ENCODE data around the gene MANF. TPM values are rescaled to one million over a fixed set of nuclear protein-coding genes. Genes with fewer than 3 reads are reported as not detected.

Gene MANF
- total RNA-seq, 1 donor from 2014 or later = 37.6 TPM

- no peaks in the 10 kb centered on the region for H3K9me3 ChIP-seq (ENCODE audit: control insufficient read depth in 3 of 3, low read length in 3 of 3)
- H3K9ac ChIP-seq (ENCODE audit: low read depth in 1 of 3, low read length in 3 of 3) = no peak overlapping the region
- peaks cover 0 to 3% (median 0%) of the 10 kb centered on the region in 3 donors for H3K27me3 ChIP-seq (ENCODE audit: control insufficient read depth in 3 of 3, insufficient read depth in 3 of 3, low read length in 3 of 3)
- H3K4me1 ChIP-seq (ENCODE audit: control insufficient read depth in 3 of 3, insufficient read depth in 3 of 3, low read length in 3 of 3) = peaks cover 0 to 3% (median 0%) of the 10 kb centered on the region in 3 donors
- H3K36me3 ChIP-seq (ENCODE audit: control insufficient read depth in 3 of 3, insufficient read depth in 3 of 3, low read length in 3 of 3) = no peaks in the 10 kb centered on the region
- no peak overlapping the region for H3K27ac ChIP-seq (ENCODE audit: low read depth, low read length)
- no peak overlapping the region for H3K4me3 ChIP-seq (ENCODE audit: low read length in 3 of 3)
Measured at GRCh38 chr3:51371943-51372557, 13.0 kb upstream of the MANF start.

GRCh38 chr3:51373658-51374421, 11.3 kb upstream of the MANF start:
- Histone ChIP-seq H3K36me3 (ENCODE audit: control insufficient read depth in 3 of 3, insufficient read depth in 3 of 3, low read length in 3 of 3) (no peaks in the 10 kb centered on the region), H3K27ac (ENCODE audit: low read depth, low read length) (no peak overlapping the region), H3K9me3 (ENCODE audit: control insufficient read depth in 3 of 3, low read length in 3 of 3) (no peaks in the 10 kb centered on the region), H3K4me3 (ENCODE audit: low read length in 3 of 3) (no peak overlapping the region), H3K27me3 (ENCODE audit: control insufficient read depth in 3 of 3, insufficient read depth in 3 of 3, low read length in 3 of 3) (peaks cover 0 to 3% (median 0%) of the 10 kb centered on the region in 3 donors), H3K9ac (ENCODE audit: low read depth in 1 of 3, low read length in 3 of 3) (no peak overlapping the region), H3K4me1 (ENCODE audit: control insufficient read depth in 3 of 3, insufficient read depth in 3 of 3, low read length in 3 of 3) (peaks cover 0 to 3% (median 0%) of the 10 kb centered on the region in 3 donors)

- Histone ChIP-seq H3K27ac (ENCODE audit: low read depth, low read length) (no peak overlapping the region), H3K9ac (ENCODE audit: low read depth in 1 of 3, low read length in 3 of 3) (no peak overlapping the region), H3K4me3 (ENCODE audit: low read length in 3 of 3) (no peak overlapping the region), H3K4me1 (ENCODE audit: control insufficient read depth in 3 of 3, insufficient read depth in 3 of 3, low read length in 3 of 3) (peaks cover 0 to 3% (median 0%) of the 10 kb centered on the region in 3 donors), H3K36me3 (ENCODE audit: control insufficient read depth in 3 of 3, insufficient read depth in 3 of 3, low read length in 3 of 3) (no peaks in the 10 kb centered on the region), H3K27me3 (ENCODE audit: control insufficient read depth in 3 of 3, insufficient read depth in 3 of 3, low read length in 3 of 3) (peaks cover 0 to 3% (median 0%) of the 10 kb centered on the region in 3 donors), H3K9me3 (ENCODE audit: control insufficient read depth in 3 of 3, low read length in 3 of 3) (no peaks in the 10 kb centered on the region)
Measured at GRCh38 chr3:51374456-51374855, 10.6 kb upstream of the MANF start.

GRCh38 chr3:51375136-51375535, 10.0 kb upstream of the MANF start:
- H3K4me1 ChIP-seq (ENCODE audit: control insufficient read depth in 3 of 3, insufficient read depth in 3 of 3, low read length in 3 of 3) = peaks cover 0 to 3% (median 0%) of the 10 kb centered on the region in 3 donors
- no peaks in the 10 kb centered on the region for H3K36me3 ChIP-seq (ENCODE audit: control insufficient read depth in 3 of 3, insufficient read depth in 3 of 3, low read length in 3 of 3)
- no peak overlapping the region for H3K9ac ChIP-seq (ENCODE audit: low read depth in 1 of 3, low read length in 3 of 3)
- no peaks in the 10 kb centered on the region for H3K9me3 ChIP-seq (ENCODE audit: control insufficient read depth in 3 of 3, low read length in 3 of 3)
- H3K27ac ChIP-seq (ENCODE audit: low read depth, low read length) = no peak overlapping the region
- no peak overlapping the region for H3K4me3 ChIP-seq (ENCODE audit: low read length in 3 of 3)
- H3K27me3 ChIP-seq (ENCODE audit: control insufficient read depth in 3 of 3, insufficient read depth in 3 of 3, low read length in 3 of 3) = peaks cover 0 to 3% (median 0%) of the 10 kb centered on the region in 3 donors

GRCh38 chr3:51375571-51375970, 9.5 kb upstream of the MANF start:
- H3K27me3 ChIP-seq (ENCODE audit: control insufficient read depth in 3 of 3, insufficient read depth in 3 of 3, low read length in 3 of 3) = peaks cover 0 to 3% (median 0%) of the 10 kb centered on the region in 3 donors
- no peaks in the 10 kb centered on the region for H3K9me3 ChIP-seq (ENCODE audit: control insufficient read depth in 3 of 3, low read length in 3 of 3)
- peaks cover 0 to 3% (median 0%) of the 10 kb centered on the region in 3 donors for H3K4me1 ChIP-seq (ENCODE audit: control insufficient read depth in 3 of 3, insufficient read depth in 3 of 3, low read length in 3 of 3)
- no peaks in the 10 kb centered on the region for H3K36me3 ChIP-seq (ENCODE audit: control insufficient read depth in 3 of 3, insufficient read depth in 3 of 3, low read length in 3 of 3)
- H3K9ac ChIP-seq (ENCODE audit: low read depth in 1 of 3, low read length in 3 of 3) = no peak overlapping the region
- no peak overlapping the region for H3K4me3 ChIP-seq (ENCODE audit: low read length in 3 of 3)
- no peak overlapping the region for H3K27ac ChIP-seq (ENCODE audit: low read depth, low read length)

- Histone ChIP-seq H3K4me1 (ENCODE audit: control insufficient read depth in 3 of 3, insufficient read depth in 3 of 3, low read length in 3 of 3) (peaks cover 0 to 2% (median 0%) of the 10 kb centered on the region in 3 donors), H3K9ac (ENCODE audit: low read depth in 1 of 3, low read length in 3 of 3) (no peak overlapping the region), H3K27ac (ENCODE audit: low read depth, low read length) (no peak overlapping the region), H3K27me3 (ENCODE audit: control insufficient read depth in 3 of 3, insufficient read depth in 3 of 3, low read length in 3 of 3) (peaks cover 0 to 3% (median 0%) of the 10 kb centered on the region in 3 donors), H3K36me3 (ENCODE audit: control insufficient read depth in 3 of 3, insufficient read depth in 3 of 3, low read length in 3 of 3) (no peaks in the 10 kb centered on the region), H3K9me3 (ENCODE audit: control insufficient read depth in 3 of 3, low read length in 3 of 3) (no peaks in the 10 kb centered on the region), H3K4me3 (ENCODE audit: low read length in 3 of 3) (no peak overlapping the region)
Measured at GRCh38 chr3:51378065-51378464, 7.0 kb upstream of the MANF start.

GRCh38 chr3:51378726-51379125, 6.4 kb upstream of the MANF start:
- no peak overlapping the region for H3K9ac ChIP-seq (ENCODE audit: low read depth in 1 of 3, low read length in 3 of 3)
- H3K4me3 ChIP-seq (ENCODE audit: low read length in 3 of 3) = no peak overlapping the region
- H3K27ac ChIP-seq (ENCODE audit: low read depth, low read length) = no peak overlapping the region
- H3K9me3 ChIP-seq (ENCODE audit: control insufficient read depth in 3 of 3, low read length in 3 of 3) = no peaks in the 10 kb centered on the region
- H3K36me3 ChIP-seq (ENCODE audit: control insufficient read depth in 3 of 3, insufficient read depth in 3 of 3, low read length in 3 of 3) = no peaks in the 10 kb centered on the region
- no peaks in the 10 kb centered on the region for H3K27me3 ChIP-seq (ENCODE audit: control insufficient read depth in 3 of 3, insufficient read depth in 3 of 3, low read length in 3 of 3)
- peaks cover 0 to 1% (median under 1%) of the 10 kb centered on the region in 3 donors for H3K4me1 ChIP-seq (ENCODE audit: control insufficient read depth in 3 of 3, insufficient read depth in 3 of 3, low read length in 3 of 3)

GRCh38 chr3:51379301-51379700, 5.8 kb upstream of the MANF start:
- Histone ChIP-seq H3K4me1 (ENCODE audit: control insufficient read depth in 3 of 3, insufficient read depth in 3 of 3, low read length in 3 of 3) (peaks cover 6% of the 10 kb centered on the region in 3 donors), H3K4me3 (ENCODE audit: low read length in 3 of 3) (no peak overlapping the region), H3K36me3 (ENCODE audit: control insufficient read depth in 3 of 3, insufficient read depth in 3 of 3, low read length in 3 of 3) (no peaks in the 10 kb centered on the region), H3K9me3 (ENCODE audit: control insufficient read depth in 3 of 3, low read length in 3 of 3) (no peaks in the 10 kb centered on the region), H3K9ac (ENCODE audit: low read depth in 1 of 3, low read length in 3 of 3) (no peak overlapping the region), H3K27me3 (ENCODE audit: control insufficient read depth in 3 of 3, insufficient read depth in 3 of 3, low read length in 3 of 3) (no peaks in the 10 kb centered on the region), H3K27ac (ENCODE audit: low read depth, low read length) (no peak overlapping the region)

- Histone ChIP-seq H3K4me1 (ENCODE audit: control insufficient read depth in 3 of 3, insufficient read depth in 3 of 3, low read length in 3 of 3) (peaks cover 6 to 11% (median 6%) of the 10 kb centered on the region in 3 donors), H3K9me3 (ENCODE audit: control insufficient read depth in 3 of 3, low read length in 3 of 3) (no peaks in the 10 kb centered on the region), H3K9ac (ENCODE audit: low read depth in 1 of 3, low read length in 3 of 3) (no peak overlapping the region)
Measured at GRCh38 chr3:51379746-51380455, 5.2 kb upstream of the MANF start.

More at GRCh38 chr3:51379746-51380455, 5.2 kb upstream of the MANF start:
- Histone ChIP-seq H3K4me3 (ENCODE audit: low read length in 3 of 3) (no peak overlapping the region), H3K27ac (ENCODE audit: low read depth, low read length) (no peak overlapping the region), H3K27me3 (ENCODE audit: control insufficient read depth in 3 of 3, insufficient read depth in 3 of 3, low read length in 3 of 3) (no peaks in the 10 kb centered on the region), H3K36me3 (ENCODE audit: control insufficient read depth in 3 of 3, insufficient read depth in 3 of 3, low read length in 3 of 3) (peaks cover 0 to 2% (median 0%) of the 10 kb centered on the region in 3 donors)
